Measurements from ENCODE around the gene ZNF275.
"Not testable (repeated sequence)": the region's sequence is repeated elsewhere in the genome, so short reads cannot be mapped to it uniquely, and the experiment has no call there.

The ZNF275 gene

GRCh38 chrX:153388722-153389459, 54.9 kb downstream of the ZNF275 start:
- no peak for DNase-seq

- DNase-seq: not testable (repeated sequence)
Observed at GRCh38 chrX:153389460-153389768, 55.5 kb downstream of the ZNF275 start.

DNA sequence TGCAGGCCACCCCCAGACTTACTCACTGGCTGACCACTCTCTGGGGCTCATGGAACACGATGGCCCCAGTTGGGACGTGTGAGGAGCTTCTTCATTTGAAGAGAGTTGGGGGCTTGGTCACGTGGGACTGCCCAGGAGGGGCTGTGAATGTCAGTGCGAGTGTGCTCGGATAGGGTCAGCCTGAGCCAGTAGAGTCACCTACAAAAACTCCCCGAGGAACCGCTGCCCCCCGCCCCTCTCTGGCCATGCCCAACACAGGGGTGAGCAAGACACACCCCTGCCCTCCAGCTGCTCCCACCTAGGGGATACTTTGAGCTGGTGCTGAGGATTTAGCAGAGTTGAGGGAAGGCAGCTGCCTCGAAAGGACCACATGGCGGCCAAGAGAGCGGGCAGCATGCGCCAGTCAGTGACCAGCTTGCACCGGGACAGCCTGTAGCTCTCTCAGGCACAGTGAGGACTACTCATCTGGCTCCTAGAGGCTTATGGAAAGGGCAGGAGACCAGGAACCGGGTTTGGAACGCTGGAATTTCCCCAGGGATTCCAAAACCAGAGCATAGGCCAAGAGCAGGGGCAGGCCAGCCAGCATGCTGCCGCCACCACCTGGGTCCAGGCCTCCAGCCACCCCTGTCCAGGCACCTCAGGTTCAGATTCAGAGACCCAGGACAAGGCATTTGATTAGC, 58.8 kb downstream of the ZNF275 start:
- no peak for DNase-seq

- DNase-seq: no peak
Observed at GRCh38 chrX:153394612-153395011, 60.7 kb downstream of the ZNF275 start.

DNA sequence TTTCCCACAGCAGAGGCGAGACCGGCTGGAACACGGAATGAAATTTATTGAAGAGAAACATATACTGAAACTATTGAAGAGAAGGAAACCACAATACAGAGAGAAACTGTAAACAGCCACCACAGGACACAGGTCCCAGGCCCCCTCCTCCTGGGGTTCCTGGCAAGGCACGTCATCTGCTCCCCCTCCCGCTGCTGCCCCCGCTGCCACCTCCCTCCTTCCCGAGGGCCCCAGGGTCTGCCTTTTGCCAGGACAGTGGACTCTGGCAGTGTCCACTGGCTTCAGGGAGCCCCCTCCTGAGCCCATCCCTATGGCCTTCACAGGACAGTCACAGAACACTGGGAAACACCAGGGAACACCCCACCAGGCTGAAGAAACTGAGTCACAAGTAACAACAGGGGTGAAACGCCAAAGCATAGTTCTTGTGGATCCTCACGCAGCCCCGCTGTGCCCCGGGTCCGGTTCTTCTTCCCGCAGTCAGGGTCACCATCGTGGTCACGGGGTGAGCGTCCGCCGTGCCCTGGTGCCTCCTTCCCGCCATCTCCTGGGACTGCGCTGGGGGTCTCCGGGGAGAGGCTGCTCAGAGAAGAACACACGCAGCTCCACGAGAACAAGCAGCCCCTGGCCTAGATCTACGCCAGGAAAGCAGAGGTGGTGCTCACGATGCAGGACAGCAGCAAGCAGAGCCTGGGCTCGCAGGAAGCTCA, 61.8 kb downstream of the ZNF275 start:
- DNase-seq: no peak

DNA sequence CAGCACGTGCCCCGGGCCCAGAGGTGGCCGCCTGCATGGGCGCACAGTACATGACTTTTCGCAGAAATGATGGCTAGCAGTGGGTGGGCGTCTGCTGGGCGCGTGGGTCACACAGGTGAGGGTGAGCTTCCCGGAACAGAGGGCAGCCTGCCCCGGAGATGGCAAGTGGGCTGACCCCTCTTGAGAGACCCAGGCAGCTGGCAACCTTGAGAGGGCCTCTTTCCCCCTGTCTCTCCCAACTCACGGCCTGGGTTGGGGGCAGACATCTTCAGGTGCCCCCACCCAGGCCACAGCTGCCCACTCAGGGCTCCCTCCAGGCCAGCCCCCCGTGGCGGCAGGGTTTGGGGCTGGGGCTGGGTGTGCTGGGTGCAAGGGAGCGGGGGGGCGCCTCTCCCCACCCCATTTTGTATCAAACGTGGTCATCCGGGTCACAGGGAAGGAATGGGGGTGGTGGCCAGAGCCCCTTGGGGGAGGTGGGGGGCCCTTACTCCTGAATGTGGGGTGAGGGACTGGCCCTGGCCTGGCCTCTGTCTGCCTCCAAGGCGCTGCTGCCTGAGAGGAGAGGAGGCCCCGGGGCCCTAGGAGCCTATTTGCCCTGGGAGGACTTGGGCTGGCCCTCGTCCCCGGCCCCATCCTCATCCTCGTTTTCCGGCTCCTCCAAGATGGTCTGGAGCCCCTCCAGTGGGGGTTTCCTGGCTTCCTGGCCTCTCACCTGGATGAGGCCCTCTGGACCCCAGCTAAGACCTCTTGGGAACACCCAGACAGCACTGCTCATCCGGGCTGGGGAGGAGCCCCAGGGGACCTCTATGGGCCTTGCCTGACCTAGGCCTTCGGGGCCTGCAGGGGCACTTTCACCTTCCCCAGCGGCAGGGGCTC, 62.6 kb downstream of the ZNF275 start:
- DNase-seq: no peak

DNA sequence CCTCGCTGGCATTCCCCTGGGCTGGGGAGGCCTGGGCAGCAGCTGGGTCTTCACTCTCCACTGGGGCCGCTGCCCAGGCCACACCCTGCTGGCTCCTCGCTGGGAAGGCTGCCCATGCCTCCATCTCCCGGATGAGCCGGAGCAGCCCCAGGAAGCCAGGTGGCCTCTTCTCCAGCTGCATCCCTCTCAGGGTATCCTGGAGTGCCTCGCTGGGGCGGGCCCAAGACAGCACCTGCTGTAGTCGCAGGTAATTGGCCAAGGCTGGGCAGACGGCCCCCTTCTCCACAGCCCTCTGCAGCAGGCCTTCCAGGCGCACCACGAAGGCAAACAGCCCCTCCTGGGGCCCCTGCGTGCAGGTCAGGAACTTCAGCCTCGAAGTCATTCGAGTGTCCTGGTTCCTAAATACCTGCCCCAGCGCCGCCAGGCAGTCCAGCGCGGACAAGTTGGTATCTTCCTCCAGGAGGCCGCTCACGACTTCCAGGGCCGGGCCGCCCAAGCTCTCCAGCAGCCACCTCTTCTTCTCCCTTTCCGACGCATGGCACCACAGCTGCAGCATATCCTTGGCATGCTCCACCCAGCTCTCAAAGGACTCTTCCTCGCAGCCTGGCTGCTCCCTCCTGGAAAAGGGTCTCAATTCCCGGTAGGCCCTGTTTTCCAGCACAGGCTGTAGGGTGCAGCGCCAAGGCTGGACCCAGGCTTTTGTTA, 63.5 kb downstream of the ZNF275 start:
- no peak for DNase-seq

- DNase-seq: no peak
Observed at GRCh38 chrX:153398275-153398960, 64.5 kb downstream of the ZNF275 start.

GRCh38 chrX:153400146-153401132, 66.5 kb downstream of the ZNF275 start:
- DNase-seq: peak; percentile 8

DNA sequence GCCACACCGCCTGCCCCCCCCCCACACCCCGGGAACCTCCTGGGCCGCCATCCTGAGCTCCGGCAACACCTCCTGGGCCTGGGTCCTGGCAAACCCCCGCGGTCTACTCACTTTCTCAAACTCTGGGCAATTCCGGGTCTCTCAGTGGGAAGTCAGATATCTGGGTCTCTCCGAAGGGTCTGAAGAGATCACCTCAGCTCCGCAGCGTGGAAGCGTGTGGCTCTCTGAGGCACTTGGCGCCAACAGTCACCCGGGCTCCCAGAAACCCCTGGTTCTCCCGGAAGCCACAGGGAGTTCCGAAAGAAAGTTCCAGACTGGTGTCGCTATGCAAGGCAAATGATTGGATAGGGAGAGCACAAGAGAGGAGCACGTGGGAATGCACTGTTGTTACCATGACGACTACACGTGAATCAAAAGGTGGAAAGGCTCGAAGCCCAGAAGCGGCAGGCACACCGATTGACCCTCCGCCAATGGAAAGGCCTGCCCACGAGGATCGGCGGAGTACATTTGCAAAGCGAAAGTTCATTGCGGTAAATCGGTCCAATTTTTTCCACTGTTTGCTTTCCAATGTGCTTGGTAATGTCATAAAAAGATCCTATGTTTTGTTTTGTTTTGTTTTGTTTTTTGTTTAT, 67.3 kb downstream of the ZNF275 start, which contains the start of gene PNMA6E:
PNMA6E (minus strand) TSS at position 218 of the 632 bp plus-strand sequence. CDS start 2,501 bp downstream, outside the sequence.
- DNase-seq: no peak
